ENCODE results near the gene NPTX1.
A peak's percentile ranks its signal among the peaks of the same experiment; 100 is the strongest.

Gene NPTX1

GRCh38 chr17:80503921-80504320 is 27.5 kb upstream of the NPTX1 start:
- no peak for DNase-seq (ENCODE audit: low read depth)

- DNase-seq (ENCODE audit: low read depth) = no peak
These were observed 26.6 kb upstream of the NPTX1 start for GRCh38 chr17:80503031-80503430.

- no peak for DNase-seq (ENCODE audit: low read depth)
These were observed 26.1 kb upstream of the NPTX1 start for GRCh38 chr17:80502578-80502877.

- DNase-seq (ENCODE audit: low read depth) = peak; percentile 54
These were observed 25.6 kb upstream of the NPTX1 start for GRCh38 chr17:80501741-80502577.

- no peak for DNase-seq (ENCODE audit: low read depth)
These were observed 23.7 kb upstream of the NPTX1 start for GRCh38 chr17:80499961-80500665.

- DNase-seq (ENCODE audit: low read depth) = no peak
These were observed 23.2 kb upstream of the NPTX1 start for GRCh38 chr17:80499560-80499959.

GRCh38 chr17:80498920-80499410 is 22.6 kb upstream of the NPTX1 start:
- DNase-seq (ENCODE audit: low read depth) = no peak

- DNase-seq (ENCODE audit: low read depth) = peak; percentile 63
These were observed 22.0 kb upstream of the NPTX1 start for GRCh38 chr17:80498242-80498919.

GRCh38 chr17:80497726-80498241 is 21.4 kb upstream of the NPTX1 start:
- no peak for DNase-seq (ENCODE audit: low read depth)

GRCh38 chr17:80494547-80494946 is 18.1 kb upstream of the NPTX1 start:
- DNase-seq (ENCODE audit: low read depth) = no peak

- no peak for DNase-seq (ENCODE audit: low read depth)
These were observed 16.1 kb upstream of the NPTX1 start for GRCh38 chr17:80492343-80493136.

- DNase-seq (ENCODE audit: low read depth) = no peak
These were observed 15.3 kb upstream of the NPTX1 start for GRCh38 chr17:80491478-80492342.

GRCh38 chr17:80487511-80487910 is 11.1 kb upstream of the NPTX1 start:
- DNase-seq (ENCODE audit: low read depth) = no peak

GRCh38 chr17:80486692-80487091 is 10.3 kb upstream of the NPTX1 start:
- no peak for DNase-seq (ENCODE audit: low read depth)

GRCh38 chr17:80485846-80486245 is 9.4 kb upstream of the NPTX1 start:
- DNase-seq (ENCODE audit: low read depth) = no peak

GRCh38 chr17:80482555-80483308 is 6.3 kb upstream of the NPTX1 start:
- no peak for DNase-seq (ENCODE audit: low read depth)

- no peak for DNase-seq (ENCODE audit: low read depth)
These were observed 5.6 kb upstream of the NPTX1 start for GRCh38 chr17:80482058-80482318.

- DNase-seq (ENCODE audit: low read depth) = no peak
These were observed 5.1 kb upstream of the NPTX1 start for GRCh38 chr17:80481284-80482057.

- no peak for DNase-seq (ENCODE audit: low read depth)
These were observed 3.8 kb upstream of the NPTX1 start for GRCh38 chr17:80480248-80480647.

- DNase-seq (ENCODE audit: low read depth) = no peak
These were observed 2.8 kb upstream of the NPTX1 start for GRCh38 chr17:80479246-80479566.
